Astrocyte of the spinal cord (primary cell): Measurements from ENCODE around the gene ETV5.

Source experiments
- DNase-seq: peaks from one replicate; pipeline ENCODE4 v3.0.0; 2011; ENCODE audit warnings: low read depth, low spot score
- H3K4me3 ChIP-seq: 2 replicates; pipeline ENCODE4 v1.5.1; 2011; ENCODE audit warnings: low read depth, mild to moderate bottlenecking, low read length, moderate library complexity
- CTCF ChIP-seq: IDR thresholded peaks from 2 replicates; pipeline ENCODE4 v1.5.1; 2012; ENCODE audit warnings: low read depth, mild to moderate bottlenecking, low read length, inconsistent platforms
- in situ Hi-C: cut with HindIII; loops from 2 replicates; pipeline ENCODE4 v1.10.0; 2017; ENCODE audit warnings: low sequenced_read_pairs

ETV5 gene

GRCh38 chr3:186080849-186081438 lies 27.9 kb downstream of the ETV5 start:
- DNase-seq = no peak
- no peak overlapping the region for H3K4me3 ChIP-seq
- in situ Hi-C loops = no loop called here
- TF ChIP-seq CTCF = no peak

- H3K4me3 ChIP-seq = no peak overlapping the region
- DNase-seq = no peak
- in situ Hi-C loops = no loop called here
- no peak for TF ChIP-seq CTCF
Measured at GRCh38 chr3:186079925-186080324, 29.0 kb downstream of the ETV5 start.

- no peak for DNase-seq
- in situ Hi-C loops = no loop called here
- H3K4me3 ChIP-seq = no peak overlapping the region
- no peak for TF ChIP-seq CTCF
Measured at GRCh38 chr3:186077466-186077865, 31.4 kb downstream of the ETV5 start.

GRCh38 chr3:186075931-186076567 lies 32.8 kb downstream of the ETV5 start:
- no peak for TF ChIP-seq CTCF
- in situ Hi-C loops = no loop called here
- DNase-seq = no peak
- no peak overlapping the region for H3K4me3 ChIP-seq

- no peak for DNase-seq
- in situ Hi-C loops = no loop called here
- TF ChIP-seq CTCF = no peak
- no peak overlapping the region for H3K4me3 ChIP-seq
Measured at GRCh38 chr3:186075489-186075888, 33.4 kb downstream of the ETV5 start.

GRCh38 chr3:186073641-186074040 lies 35.2 kb downstream of the ETV5 start:
- no peak for DNase-seq
- no peak for TF ChIP-seq CTCF
- in situ Hi-C loops = no loop called here
- H3K4me3 ChIP-seq = no peak overlapping the region
